ENCODE measurements around the gene MUC12. TPM values are rescaled to one million over a fixed set of nuclear protein-coding genes. Genes with fewer than 3 reads are reported as not detected.

Gene MUC12
- total RNA-seq, 1 experiment from 2014 or later, result 3.8 TPM

DNA sequence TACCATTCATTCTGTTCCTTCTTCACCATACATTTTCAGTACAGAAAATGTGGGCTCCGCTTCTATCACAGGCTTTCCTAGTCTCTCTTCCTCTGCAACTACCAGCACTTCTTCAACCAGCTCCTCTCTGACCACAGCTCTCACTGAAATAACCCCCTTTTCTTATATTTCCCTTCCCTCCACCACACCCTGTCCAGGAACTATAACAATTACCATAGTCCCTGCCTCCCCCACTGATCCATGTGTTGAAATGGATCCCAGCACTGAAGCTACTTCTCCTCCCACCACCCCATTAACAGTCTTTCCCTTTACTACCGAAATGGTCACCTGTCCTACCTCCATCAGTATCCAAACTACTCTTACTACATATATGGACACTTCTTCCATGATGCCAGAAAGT is 9.5 kb upstream of the MUC12 start:
- CTCF ChIA-PET, result no interaction called here
- intact Hi-C loops (cut with micrococcal nuclease; ENCODE audit: unreplicated experiment), result no loop called here
- H3K4me1 ChIP-seq (replicated peaks; ENCODE audit: insufficient read depth), result no peaks in the 10 kb centered on the region
- H3K36me3 ChIP-seq (ENCODE audit: low read depth), result no peaks in the 10 kb centered on the region
- no peak overlapping the region for H3K27ac ChIP-seq
- no peak overlapping the region for H3K4me2 ChIP-seq
- DNase-seq, result no peak
- H3K9me2 ChIP-seq (ENCODE audit: insufficient read depth), result no peaks in the 10 kb centered on the region
- no peak overlapping the region for H2AFZ ChIP-seq
- no peaks in the 10 kb centered on the region for H4K20me1 ChIP-seq (ENCODE audit: insufficient read depth)
- BruUV-seq (replicated peaks), result no TSS peak
- no peak overlapping the region for H3K4me3 ChIP-seq
- H3K9me3 ChIP-seq (ENCODE audit: insufficient read depth, low read depth), result no peaks in the 10 kb centered on the region
- H3F3A ChIP-seq (ENCODE audit: insufficient read depth, low read depth), result no peaks in the 10 kb centered on the region
- POLR2A ChIA-PET (ENCODE audit: unreplicated experiment), result no interaction called here
- H3K27me3 ChIP-seq (ENCODE audit: insufficient read depth, low read depth), result peaks cover 90% of the 10 kb centered on the region
- no peaks in the 10 kb centered on the region for H3K79me2 ChIP-seq (ENCODE audit: low read depth)
- no peak for TF ChIP-seq CTCF (conservative IDR thresholded peaks at IDR 0.05)
- no peak for TF ChIP-seq EZH2 (IDR thresholded peaks at IDR 0.05; ENCODE audit: low read depth)

DNA sequence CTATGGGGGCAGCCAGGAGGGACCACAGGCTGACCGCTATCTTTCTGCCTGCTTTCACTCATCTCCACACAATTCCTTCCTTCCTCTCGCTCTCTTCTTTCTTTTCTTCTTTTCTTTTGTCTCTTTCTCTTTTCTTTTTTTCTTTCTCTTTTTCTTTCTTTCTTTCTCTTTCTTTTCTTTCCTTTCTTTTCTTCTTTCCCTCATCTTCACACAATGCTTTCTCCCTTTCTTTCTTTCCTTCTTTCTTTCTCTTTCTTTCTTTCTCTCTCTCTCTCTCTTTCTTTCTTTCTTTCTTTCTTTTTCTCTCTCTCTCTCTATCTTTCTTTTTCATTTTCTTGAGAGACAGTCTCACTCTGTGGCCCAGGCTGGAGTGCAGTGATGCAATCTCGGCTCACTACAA is 6.8 kb upstream of the MUC12 start:
- no peak overlapping the region for H3K4me2 ChIP-seq
- H2AFZ ChIP-seq, result no peak overlapping the region
- TF ChIP-seq CTCF (conservative IDR thresholded peaks at IDR 0.05) (no peak), EZH2 (IDR thresholded peaks at IDR 0.05; ENCODE audit: low read depth) (no peak)
- no peaks in the 10 kb centered on the region for H3K4me1 ChIP-seq (replicated peaks; ENCODE audit: insufficient read depth)
- no peaks in the 10 kb centered on the region for H3K36me3 ChIP-seq (ENCODE audit: low read depth)
- H3K27ac ChIP-seq, result no peak overlapping the region
- H3K4me3 ChIP-seq, result no peak overlapping the region
- H3K9me2 ChIP-seq (ENCODE audit: insufficient read depth), result no peaks in the 10 kb centered on the region
- no peaks in the 10 kb centered on the region for H3K9me3 ChIP-seq (ENCODE audit: insufficient read depth, low read depth)
- CTCF ChIA-PET, result no interaction called here
- no peaks in the 10 kb centered on the region for H3F3A ChIP-seq (ENCODE audit: insufficient read depth, low read depth)
- POLR2A ChIA-PET (ENCODE audit: unreplicated experiment), result no interaction called here
- peaks cover 90% of the 10 kb centered on the region for H3K27me3 ChIP-seq (ENCODE audit: insufficient read depth, low read depth)
- intact Hi-C loops (cut with micrococcal nuclease; ENCODE audit: unreplicated experiment), result no loop called here
- BruUV-seq (replicated peaks), result no TSS peak
- H3K79me2 ChIP-seq (ENCODE audit: low read depth), result no peaks in the 10 kb centered on the region
- DNase-seq, result no peak
- no peaks in the 10 kb centered on the region for H4K20me1 ChIP-seq (ENCODE audit: insufficient read depth)

- CTCF ChIA-PET, result no interaction called here
- no peak overlapping the region for H3K27ac ChIP-seq
- H4K20me1 ChIP-seq (ENCODE audit: insufficient read depth), result no peaks in the 10 kb centered on the region
- intact Hi-C loops (cut with micrococcal nuclease; ENCODE audit: unreplicated experiment), result no loop called here
- H3F3A ChIP-seq (ENCODE audit: insufficient read depth, low read depth), result no peaks in the 10 kb centered on the region
- H3K4me2 ChIP-seq, result no peak overlapping the region
- DNase-seq, result no peak
- no peaks in the 10 kb centered on the region for H3K9me3 ChIP-seq (ENCODE audit: insufficient read depth, low read depth)
- peaks cover 89% of the 10 kb centered on the region for H3K27me3 ChIP-seq (ENCODE audit: insufficient read depth, low read depth)
- no peaks in the 10 kb centered on the region for H3K9me2 ChIP-seq (ENCODE audit: insufficient read depth)
- H3K4me3 ChIP-seq, result no peak overlapping the region
- no peaks in the 10 kb centered on the region for H3K36me3 ChIP-seq (ENCODE audit: low read depth)
- POLR2A ChIA-PET (ENCODE audit: unreplicated experiment), result no interaction called here
- BruUV-seq (replicated peaks), result no TSS peak
- TF ChIP-seq CTCF (conservative IDR thresholded peaks at IDR 0.05) (no peak), EZH2 (IDR thresholded peaks at IDR 0.05; ENCODE audit: low read depth) (no peak)
- no peak overlapping the region for H2AFZ ChIP-seq
- H3K4me1 ChIP-seq (replicated peaks; ENCODE audit: insufficient read depth), result no peaks in the 10 kb centered on the region
- H3K79me2 ChIP-seq (ENCODE audit: low read depth), result no peaks in the 10 kb centered on the region
Observed at GRCh38 chr7:100963386-100963785, 6.0 kb upstream of the MUC12 start.
